HepG2 (cell line): Measurements from ENCODE around the gene C20orf141. TPM values are rescaled to one million over a fixed set of nuclear protein-coding genes. Genes with fewer than 3 reads are reported as not detected.

Experiments used
- ATAC-seq: fragments of 200-7000 bp; cut with Tn5 transposase; 3 replicates; pipeline ENCODE4 v1.9.1; 2020; ENCODE audit warnings: mild to moderate bottlenecking, moderate library complexity
- BruUV-seq: library from RNA; stranded (reverse); fragments of 400-500 nt; replicated peaks from 2 replicates; lab custom pipeline; 2021; lab: Mats Ljungman, UMichigan
- CTCF ChIA-PET: fragments of 300-600 bp; formaldehyde crosslinking; extraction: SDS; loops from one replicate; lab custom pipeline; 2021; ENCODE audit warnings: low total read pairs, inconsistent platforms, low intra/inter-chr PET ratio; lab: Yijun Ruan, JAX
- POLR2A ChIA-PET: fragments of 350-600 bp; sonication (Branson Sonifier 250); formaldehyde crosslinking; loops from one replicate; lab custom pipeline; 2020; ENCODE audit warnings: antibody characterized with exemption, inconsistent platforms; lab: Yijun Ruan, JAX
- DNase-seq: peaks from one replicate; pipeline ENCODE4 v3.0.0-alpha.2; 2015; ENCODE audit warnings: low spot score
- FAIRE-seq: peaks from 3 replicates; lab custom pipeline; 2011; peaks lifted over from hg19 to GRCh38; lab: Jason Lieb, UNC
- H2AFZ ChIP-seq: one replicate; pipeline ENCODE4 v1.6.1; 2011; ENCODE audit warnings: low read length, inconsistent platforms
- H3K27ac ChIP-seq: fragments of 300-600 bp; 3 replicates; pipeline ENCODE4 v1.8.0; 2011; ENCODE audit warnings: mixed run types, mild to moderate bottlenecking, mixed read lengths, low read length, inconsistent platforms; ENCODE audit not compliant: insufficient read depth; ENCODE audit errors: extremely low read length
- H3K27me3 ChIP-seq, 2 experiments: fragments of 200-600 bp in 1 of 2; 2 replicates in 1 of 2; 3 replicates in 1 of 2; pipeline versions ENCODE4 v1.6.0 to v1.8.0; 2011; ENCODE audit warnings: low read length in 2 of 2, mild to moderate bottlenecking in 2 of 2, moderate library complexity in 2 of 2, inconsistent platforms in 1 of 2; ENCODE audit not compliant: insufficient read depth in 2 of 2, control insufficient read depth in 1 of 2
- H3K36me3 ChIP-seq, 2 experiments: fragments of 200-600 bp in 1 of 2; replicated peaks in 1 of 2; 2 replicates in 1 of 2; 3 replicates in 1 of 2; pipeline versions ENCODE4 v1.5.1 to v1.8.0; 2011; ENCODE audit warnings: low read length in 2 of 2, inconsistent platforms in 1 of 2; ENCODE audit not compliant: insufficient read depth in 2 of 2, control insufficient read depth in 1 of 2
- H3K4me1 ChIP-seq: 2 replicates; pipeline ENCODE4 v1.5.1; 2012; ENCODE audit warnings: low read length, inconsistent platforms; ENCODE audit not compliant: insufficient read depth
- H3K4me2 ChIP-seq: 2 replicates; pipeline ENCODE4 v1.6.0; 2011; ENCODE audit warnings: low read depth, low read length, inconsistent platforms
- H3K4me3 ChIP-seq, 3 experiments: fragments of 200-600 bp in 1 of 3; sonication (generic), shearing (Covaris generic) in 1 of 3; replicated peaks in 1 of 3; 2 replicates each; pipeline ENCODE4 v1.5.1; 2011 to 2016; ENCODE audit warnings: low read length in 3 of 3, inconsistent platforms in 2 of 3, low read depth in 2 of 3, mild to moderate bottlenecking in 2 of 3, control low read depth in 1 of 3, mixed read lengths in 1 of 3; ENCODE audit not compliant: insufficient read depth in 1 of 3
- H3K79me2 ChIP-seq: one replicate; pipeline ENCODE4 v1.6.1; 2011; ENCODE audit warnings: low read length, inconsistent platforms; ENCODE audit not compliant: insufficient read depth
- H3K9ac ChIP-seq: 2 replicates; pipeline ENCODE4 v1.6.0; 2011; ENCODE audit warnings: mild to moderate bottlenecking, low read depth, low read length, inconsistent platforms; ENCODE audit not compliant: insufficient read depth
- H3K9me3 ChIP-seq: 2 replicates; pipeline ENCODE4 v1.5.1; 2012; ENCODE audit warnings: mild to moderate bottlenecking, low read length
- H4K20me1 ChIP-seq: 2 replicates; pipeline ENCODE4 v1.6.0; 2011; ENCODE audit warnings: inconsistent platforms, mild to moderate bottlenecking, low read length, moderate library complexity; ENCODE audit not compliant: insufficient read depth
- EEA1 ChIP-seq: sonication (generic); formaldehyde crosslinking; IDR thresholded peaks from 2 replicates; pipeline ENCODE4 v1.5.1; 2020; ENCODE audit warnings: mild to moderate bottlenecking, missing genetic modification reagents, borderline replicate concordance
- ELF3 ChIP-seq: IDR thresholded peaks from 2 replicates; pipeline ENCODE4 v1.6.1; 2016; ENCODE audit warnings: missing genetic modification reagents, missing compliant biosample characterization
- FOXC1 ChIP-seq: sonication (generic); formaldehyde crosslinking; IDR thresholded peaks from 2 replicates; pipeline ENCODE4 v1.8.0; 2022; ENCODE audit warnings: mild to moderate bottlenecking, missing genetic modification reagents, borderline replicate concordance
- GFI1 ChIP-seq: sonication (generic); formaldehyde crosslinking; IDR thresholded peaks from 2 replicates; pipeline ENCODE4 v1.5.0; 2020; ENCODE audit warnings: missing genetic modification reagents, mild to moderate bottlenecking, borderline replicate concordance
- HNRNPUL1 ChIP-seq: fragments of 200-400 bp; formaldehyde crosslinking; IDR thresholded peaks from 2 replicates; pipeline ENCODE4 v1.6.1; 2017; ENCODE audit warnings: low read depth, mild to moderate bottlenecking, low read length, moderate library complexity
- KLF13 ChIP-seq: sonication (generic); formaldehyde crosslinking; IDR thresholded peaks from 2 replicates; pipeline ENCODE4 v1.4.0; 2020; ENCODE audit warnings: mild to moderate bottlenecking, missing genetic modification reagents
- MED1 ChIP-seq: sonication (generic); formaldehyde crosslinking; IDR thresholded peaks from 2 replicates; pipeline ENCODE4 v1.4.0; 2020; ENCODE audit warnings: missing genetic modification reagents
- PPARG ChIP-seq: conservative IDR thresholded peaks from 2 replicates; pipeline ENCODE4 v1.6.1; 2016; ENCODE audit warnings: missing biosample characterization, missing genetic modification reagents
- RBM22 ChIP-seq: fragments of 200-400 bp; formaldehyde crosslinking; optimal IDR thresholded peaks from 2 replicates; pipeline ENCODE3; 2017; ENCODE audit warnings: mild to moderate bottlenecking, low read length, moderate library complexity
- SMAD9 ChIP-seq: sonication (generic); formaldehyde crosslinking; IDR thresholded peaks from 2 replicates; pipeline ENCODE4 v1.5.1; 2020; ENCODE audit warnings: mild to moderate bottlenecking, missing genetic modification reagents
- TAF15 ChIP-seq: fragments of 200-400 bp; formaldehyde crosslinking; IDR thresholded peaks from one replicate; pipeline ENCODE4 v1.6.1; 2018; ENCODE audit warnings: mild to moderate bottlenecking, low read depth, low read length; ENCODE audit not compliant: poor library complexity, severe bottlenecking
- ZBTB3 ChIP-seq: sonication (generic); formaldehyde crosslinking; IDR thresholded peaks from 2 replicates; pipeline ENCODE4 v1.4.0; 2020; ENCODE audit warnings: low read depth, mild to moderate bottlenecking, moderate library complexity, missing genetic modification reagents, borderline replicate concordance
- ZMAT3 ChIP-seq: sonication (generic); formaldehyde crosslinking; conservative IDR thresholded peaks from 2 replicates; pipeline ENCODE4 v1.7.0; 2021; ENCODE audit warnings: missing genetic modification reagents
- ZNF33A ChIP-seq: sonication (generic); formaldehyde crosslinking; IDR thresholded peaks from 2 replicates; pipeline ENCODE4 v1.5.1; 2020; ENCODE audit warnings: missing genetic modification reagents, mild to moderate bottlenecking, moderate library complexity, borderline replicate concordance
- ZNF34 ChIP-seq: sonication (generic); formaldehyde crosslinking; IDR thresholded peaks from 2 replicates; pipeline ENCODE4 v1.4.0; 2020; ENCODE audit warnings: mild to moderate bottlenecking, missing genetic modification reagents, borderline replicate concordance
- ZNF772 ChIP-seq: sonication (generic); formaldehyde crosslinking; IDR thresholded peaks from 2 replicates; pipeline ENCODE4 v1.5.0; 2020; ENCODE audit warnings: mild to moderate bottlenecking, missing genetic modification reagents
- WGBS: methylation state at CpG from one replicate; pipeline ENCODE4 v1.1.6; 2017; ENCODE audit warnings: low lambda C conversion rate; 5-methylcytosine and 5-hydroxymethylcytosine counted together
- in situ Hi-C: cut with HindIII; loops from 2 replicates; pipeline ENCODE4 v1.10.0; 2017; ENCODE audit warnings: low pct_unique_long_range_greater_than_20kb; ENCODE audit not compliant: extremely low pct_ligation_motif_present
- intact Hi-C: fragments of 100-400 bp; cut with micrococcal nuclease; formaldehyde crosslinking; loops from one replicate; pipeline ENCODE4 v1.10.0; 2022; ENCODE audit not compliant: unreplicated experiment
- polyA plus RNA-seq, 8 experiments: library from polyadenylated mRNA; depleted of rRNA in 3 of 8; stranded (reverse) in 7 of 8; unstranded in 1 of 8; fragments of >200 nt; fragmentation: Illumina TruSeq in 4 of 8; extraction: Trizol in 4 of 8; gene quantifications; 2 replicates each; pipeline versions ENCODE4 v1.2.1 to v1.2.3, GENCODE V29; 2011 to 2016; ENCODE audit warnings: low read depth in 4 of 8, missing spikeins in 1 of 8, mixed read lengths in 1 of 8; ENCODE audit not compliant: insufficient read depth in 1 of 8
- total RNA-seq, 5 experiments: library from RNA; depleted of rRNA; stranded (reverse); fragments of >200 nt; fragmentation: Illumina TruSeq; extraction: Trizol; gene quantifications; 2 replicates each; pipeline ENCODE4 v1.2.3, GENCODE V29; 2016; ENCODE audit warnings: low read depth in 1 of 5
- TF ChIP-seq, protein P1 (sequence below): sonication (generic); formaldehyde crosslinking; IDR thresholded peaks from 2 replicates; pipeline ENCODE4 v1.4.0; 2020; ENCODE audit warnings: mild to moderate bottlenecking, low read depth, missing genetic modification reagents

C20orf141 gene
- total and polyA plus RNA-seq, 2 of the 13 experiments (the other 11 are each of a cell fraction or from before 2014, with no cell fraction given), result not detected

DNA sequence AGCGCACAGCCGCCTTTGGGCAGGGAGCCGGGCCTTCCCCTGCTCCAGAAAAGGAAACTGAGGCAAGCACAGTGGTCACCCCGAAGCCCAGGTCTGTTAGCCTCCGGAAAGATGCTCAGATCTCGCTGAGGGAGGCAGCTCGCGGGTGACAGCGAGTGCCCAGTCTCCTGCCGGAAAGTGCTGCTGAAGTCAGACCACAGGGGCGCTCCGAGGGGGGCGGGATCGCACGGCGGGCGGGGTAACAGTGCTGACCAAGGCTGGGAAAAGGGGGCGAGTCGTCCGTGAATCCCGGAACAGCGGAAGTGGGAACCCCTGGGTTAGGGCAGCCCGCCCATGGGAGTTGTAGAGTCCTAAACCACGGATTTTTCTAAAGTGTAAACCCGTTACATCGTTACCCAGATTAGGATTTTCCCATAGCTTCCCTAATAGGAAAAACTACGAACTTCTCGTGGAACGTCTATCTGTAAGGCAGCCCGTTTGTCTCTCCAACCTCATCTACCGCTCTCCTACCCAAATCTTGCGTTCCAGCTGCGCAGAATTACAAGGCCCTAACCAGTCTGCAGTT is 26.3 kb downstream of the C20orf141 start (continued):
- TF ChIP-seq SMAD9 (CRISPR knock-in tag), result no peak
- TF ChIP-seq HNRNPUL1, result no peak
- no peak for TF ChIP-seq RBM22
- no peak; the same call in 1 of the 2 replicates for TF ChIP-seq FOXC1 (CRISPR knock-in tag)

DNA sequence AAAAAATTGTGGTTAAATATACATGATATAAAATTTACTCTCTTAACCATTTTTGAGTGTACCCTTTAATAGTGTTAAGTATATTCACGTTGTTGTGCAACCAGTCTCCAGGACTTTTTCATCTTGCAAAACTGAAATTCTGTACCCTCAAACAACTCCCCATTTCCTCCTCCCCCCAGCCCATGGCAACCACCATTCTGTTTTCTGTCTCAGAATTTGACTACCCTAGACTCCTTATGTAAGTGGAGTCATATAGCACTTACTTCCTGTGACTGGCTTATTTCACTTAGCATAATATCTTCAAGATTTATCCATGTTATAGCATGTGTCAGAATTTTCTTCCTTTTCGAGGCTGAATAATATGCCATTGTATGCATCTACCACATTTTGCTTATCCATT is 30.8 kb downstream of the C20orf141 start:
- CTCF ChIA-PET, result no interaction called here
- in situ Hi-C loops, result loop anchor here (10.0 kb wide), 1 partner anchor 91 kb away; no protein-coding TSS in a partner anchor

GRCh38 chr20:2846698-2847097 is 31.9 kb downstream of the C20orf141 start:
- Histone ChIP-seq H3K4me3 (no peak overlapping the region), H2AFZ (no peak overlapping the region), H3K9ac (no peak overlapping the region), H3K27ac (no peak overlapping the region), H4K20me1 (no peaks in the 10 kb centered on the region), H3K4me1 (peaks cover 5% of the 10 kb centered on the region), H3K27me3 (no peaks in the 10 kb centered on the region), H3K4me2 (no peak overlapping the region), H3K79me2 (no peaks in the 10 kb centered on the region), H3K36me3 (no peaks in the 10 kb centered on the region), H3K9me3 (no peaks in the 10 kb centered on the region)
- DNase-seq, result no peak
- in situ Hi-C loops (loop anchor here (10.0 kb wide), 1 partner anchor 92 kb away; no protein-coding TSS in a partner anchor), intact Hi-C loops (no loop called here)
- no peak for TF ChIP-seq TAF15
- TF ChIP-seq MED1 (CRISPR knock-in tag), result no peak
- TF ChIP-seq GFI1 (CRISPR knock-in tag), result no peak
- TF ChIP-seq ZNF34 (CRISPR knock-in tag), result no peak
- TF ChIP-seq ZNF33A (CRISPR knock-in tag), result no peak
- no peak for TF ChIP-seq ZNF772
- no peak for TF ChIP-seq ZMAT3 (CRISPR knock-in tag)
- no peak for TF ChIP-seq EEA1 (CRISPR knock-in tag)
- TF ChIP-seq, protein P1, sequence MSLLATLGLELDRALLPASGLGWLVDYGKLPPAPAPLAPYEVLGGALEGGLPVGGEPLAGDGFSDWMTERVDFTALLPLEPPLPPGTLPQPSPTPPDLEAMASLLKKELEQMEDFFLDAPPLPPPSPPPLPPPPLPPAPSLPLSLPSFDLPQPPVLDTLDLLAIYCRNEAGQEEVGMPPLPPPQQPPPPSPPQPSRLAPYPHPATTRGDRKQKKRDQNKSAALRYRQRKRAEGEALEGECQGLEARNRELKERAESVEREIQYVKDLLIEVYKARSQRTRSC (CRISPR knock-in tag), result no peak
- BruUV-seq, result no TSS peak
- CTCF ChIA-PET, result no interaction called here
- 90% methylated on average over 5 of the region's 5 CpGs for WGBS
- POLR2A ChIA-PET, result no interaction called here
- ATAC-seq, result no peak
- no peak for FAIRE-seq

More for the DNA sequence above, 30.8 kb downstream of the C20orf141 start:
- Histone ChIP-seq H3K36me3 (no peaks in the 10 kb centered on the region), H4K20me1 (no peaks in the 10 kb centered on the region), H3K9me3 (no peaks in the 10 kb centered on the region), H3K4me1 (peaks cover 9% of the 10 kb centered on the region), H3K27ac (no peak overlapping the region), H3K79me2 (no peaks in the 10 kb centered on the region), H3K27me3 (no peaks in the 10 kb centered on the region; a peak in 1 of 5 replicates), H3K4me3 (no peak overlapping the region), H2AFZ (no peak overlapping the region), H3K9ac (no peak overlapping the region), H3K4me2 (no peak overlapping the region)
- TF ChIP-seq PPARG (CRISPR knock-in tag), result no peak
- TF ChIP-seq ZBTB3, result no peak
- no peak for TF ChIP-seq KLF13 (CRISPR knock-in tag)
- TF ChIP-seq ELF3, result no peak
- 82% methylated on average over 2 of the region's 2 CpGs for WGBS
- intact Hi-C loops, result no loop called here
- BruUV-seq, result no TSS peak
- FAIRE-seq (no peak), ATAC-seq (no peak), DNase-seq (no peak)
- POLR2A ChIA-PET, result no interaction called here
